ENCODE results near the gene ENOX1. TPM values are rescaled to one million over a fixed set of nuclear protein-coding genes. Genes with fewer than 3 reads are reported as not detected.

Gene ENOX1
- total and polyA plus RNA-seq, 9 of the 15 experiments (the other 6 are each of a cell fraction or from before 2014, with no cell fraction given), result not detected

GRCh38 chr13:43763143-43763759 is 23.5 kb downstream of the ENOX1 start (continued):
- TF ChIP-seq NBN (IDR thresholded peaks at IDR 0.05; ENCODE audit: low read depth), result no peak
- TF ChIP-seq ZFP30 (CRISPR knock-in tag; IDR thresholded peaks at IDR 0.05; ENCODE audit: borderline replicate concordance), result no peak
- no peak for TF ChIP-seq ILF3 (IDR thresholded peaks at IDR 0.05; ENCODE audit: borderline replicate concordance)
- no peak for TF ChIP-seq MEIS2 (IDR thresholded peaks at IDR 0.05; ENCODE audit: partially characterized antibody)

GRCh38 chr13:43761616-43762315 is 25.0 kb downstream of the ENOX1 start:
- Histone ChIP-seq H2AFZ (ENCODE audit: low read depth, low read length) (no peak overlapping the region), H3K9me3 (replicated peaks; ENCODE audit: control insufficient read depth, insufficient read depth, low read depth, low read length) (no peaks in the 10 kb centered on the region), H3K27ac (ENCODE audit: extremely low read depth, low read depth, low read length) (no peak overlapping the region), H4K20me1 (replicated peaks; ENCODE audit: control insufficient read depth, insufficient read depth, low read length) (no peaks in the 10 kb centered on the region), H3K9me1 (ENCODE audit: control insufficient read depth, insufficient read depth, low read length) (no peaks in the 10 kb centered on the region), H3K36me3 (ENCODE audit: control insufficient read depth, insufficient read depth, low read length) (no peaks in the 10 kb centered on the region), H3K4me3 (no peak overlapping the region), H3K9ac (ENCODE audit: insufficient read depth in 1 of 2, low read depth in 2 of 2, low read length in 2 of 2) (no peak overlapping the region), H3K27me3 (ENCODE audit: control insufficient read depth in 2 of 2, insufficient read depth in 2 of 2, low read length in 2 of 2) (no peaks in the 10 kb centered on the region), H3K4me2 (ENCODE audit: insufficient read depth, low read length) (no peak overlapping the region), H3K4me1 (replicated peaks in 1 of 2; ENCODE audit: control insufficient read depth in 2 of 2, insufficient read depth in 2 of 2, low read length in 2 of 2) (no peaks in the 10 kb centered on the region), H3K79me2 (ENCODE audit: control insufficient read depth, insufficient read depth, low read length) (no peaks in the 10 kb centered on the region)
- intact Hi-C loops (cut with micrococcal nuclease) (no loop called here), in situ Hi-C loops (cut with MboI) (no loop called here)
- ATAC-seq (no peak), DNase-seq (ENCODE audit: extremely low read depth in 1 of 4, low spot score in 3 of 4) (no peak), FAIRE-seq (no peak)
- 0% methylated on average over 4 of the region's 4 CpGs for WGBS (ENCODE audit: insufficient coverage, low coverage, missing lambda C conversion rate)
- BruUV-seq (replicated peaks), result no TSS peak
- ChIA-PET CTCF (ENCODE audit: low intra/inter-chr PET ratio) (no interaction called here), POLR2A (interaction anchor here (0.8 kb wide), 1 partner anchor 11 kb away, joined by 3 read pairs; no protein-coding TSS in a partner anchor)
- TF ChIP-seq ZNF347 (CRISPR knock-in tag; IDR thresholded peaks at IDR 0.05; ENCODE audit: low read depth), result no peak
- no peak for TF ChIP-seq CREBBP (IDR thresholded peaks at IDR 0.05; ENCODE audit: low read depth, low read length)
- no peak for TF ChIP-seq ZKSCAN3 (CRISPR knock-in tag; IDR thresholded peaks at IDR 0.05)
